NCI-H524 treated with DMSO at 0.1 percent for 48 hours (cell line): ENCODE results near the gene NPHS1.
A peak's percentile ranks its signal among the peaks of the same experiment; 100 is the strongest.
"Not testable (repeated sequence)": the region's sequence is repeated elsewhere in the genome, so short reads cannot be mapped to it uniquely, and the experiment has no call there.

Experiments
- DNase-seq: peaks from one replicate; lab custom pipeline; 2025; lab: John Stamatoyannopoulos, UW

NPHS1 gene

DNA sequence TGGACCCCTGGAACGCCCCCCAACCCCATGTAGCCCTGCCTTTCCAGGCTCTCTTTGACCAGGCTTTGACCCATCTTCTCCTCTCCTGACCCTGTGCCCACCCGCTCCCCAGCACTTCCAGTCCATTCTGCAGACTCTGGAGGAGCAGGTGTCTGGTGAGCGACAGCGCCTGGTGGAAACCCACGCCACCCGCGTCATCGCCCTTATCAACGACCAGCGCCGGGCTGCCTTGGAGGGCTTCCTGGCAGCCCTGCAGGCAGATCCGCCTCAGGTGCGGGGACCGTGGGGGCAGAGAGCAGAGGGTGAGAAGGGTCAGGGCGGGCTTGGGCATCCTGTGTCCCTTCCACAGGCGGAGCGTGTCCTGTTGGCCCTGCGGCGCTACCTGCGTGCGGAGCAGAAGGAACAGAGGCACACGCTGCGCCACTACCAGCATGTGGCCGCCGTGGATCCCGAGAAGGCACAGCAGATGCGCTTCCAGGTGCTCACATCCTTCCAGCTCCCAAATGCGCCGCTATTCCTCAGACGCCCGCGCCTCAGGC, 22.2 kb upstream of the NPHS1 start:
- DNase-seq, result no peak

- no peak for DNase-seq
These were observed 19.9 kb upstream of the NPHS1 start for GRCh38 chr19:35872180-35872579.

DNA sequence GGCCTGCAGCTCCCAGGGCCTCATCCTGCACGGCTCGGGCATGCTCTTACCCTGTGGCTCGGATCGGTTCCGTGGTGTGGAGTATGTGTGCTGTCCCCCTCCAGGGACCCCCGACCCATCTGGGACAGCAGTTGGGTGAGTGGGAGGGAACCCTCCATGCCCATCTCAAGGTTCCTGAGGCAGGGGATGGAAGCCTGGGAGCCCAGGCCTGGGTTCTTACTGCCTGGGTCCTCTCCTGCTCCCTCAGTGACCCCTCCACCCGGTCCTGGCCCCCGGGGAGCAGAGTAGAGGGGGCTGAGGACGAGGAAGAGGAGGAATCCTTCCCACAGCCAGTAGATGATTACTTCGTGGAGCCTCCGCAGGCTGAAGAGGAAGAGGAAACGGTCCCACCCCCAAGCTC, 19.3 kb upstream of the NPHS1 start:
- no peak for DNase-seq

DNA sequence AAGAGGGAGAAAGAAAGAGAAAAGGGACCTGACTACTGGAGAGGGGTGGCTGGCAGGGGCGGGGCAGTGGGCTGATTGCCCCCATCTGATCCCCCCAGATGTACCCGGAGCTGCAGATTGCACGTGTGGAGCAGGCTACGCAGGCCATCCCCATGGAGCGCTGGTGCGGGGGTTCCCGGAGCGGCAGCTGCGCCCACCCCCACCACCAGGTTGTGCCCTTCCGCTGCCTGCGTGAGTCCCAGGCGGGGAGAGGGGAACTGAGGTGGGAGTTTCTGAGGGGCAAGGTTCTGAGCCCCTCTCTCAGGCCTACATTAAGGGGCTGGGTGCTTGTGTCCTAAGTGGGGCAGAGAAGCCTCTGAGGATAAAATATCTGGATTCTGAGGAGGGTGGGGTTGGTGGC, 18.5 kb upstream of the NPHS1 start:
- no peak for DNase-seq

- DNase-seq, result not testable (repeated sequence)
These were observed 17.9 kb upstream of the NPHS1 start for GRCh38 chr19:35870124-35870736.

DNA sequence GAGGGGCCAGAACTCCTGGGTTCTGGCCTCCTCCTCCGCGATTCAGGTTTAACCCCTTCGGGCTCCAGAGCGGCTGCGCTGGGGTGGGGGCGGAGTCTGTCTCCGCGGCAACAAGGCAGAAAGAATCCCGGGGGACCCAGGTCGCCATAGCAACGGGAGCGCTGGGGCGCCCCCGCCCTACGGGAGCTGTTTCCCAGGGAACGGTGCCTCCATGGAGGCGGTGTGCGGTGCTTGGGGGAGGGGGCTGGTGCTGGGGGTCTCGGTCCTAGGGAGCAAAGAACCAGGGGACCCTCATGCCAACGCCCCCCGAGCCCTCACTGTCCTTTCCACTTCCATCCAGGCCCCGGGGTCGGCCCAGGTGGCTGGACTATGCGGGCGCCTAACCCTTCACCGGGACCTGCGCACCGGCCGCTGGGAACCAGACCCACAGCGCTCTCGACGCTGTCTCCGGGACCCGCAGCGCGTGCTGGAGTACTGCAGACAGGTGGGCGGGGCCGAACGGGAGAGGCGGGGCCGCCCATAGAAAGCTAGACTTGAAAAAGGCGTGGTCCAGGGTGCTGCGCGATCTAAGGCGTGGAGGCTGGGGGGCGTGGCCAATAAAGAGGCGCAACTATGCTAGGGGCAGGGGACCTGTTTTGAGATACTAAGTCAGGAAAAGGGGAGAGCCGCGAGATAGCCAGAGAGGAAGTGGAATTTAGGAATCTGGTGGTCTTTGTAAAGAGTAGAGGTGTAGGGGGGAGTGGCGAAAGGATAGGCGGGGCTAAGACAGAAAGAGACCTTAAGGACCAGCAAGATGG, 17.2 kb upstream of the NPHS1 start:
- DNase-seq, result peak; percentile 83

- no peak for DNase-seq
These were observed 16.6 kb upstream of the NPHS1 start for GRCh38 chr19:35868823-35869326.

DNA sequence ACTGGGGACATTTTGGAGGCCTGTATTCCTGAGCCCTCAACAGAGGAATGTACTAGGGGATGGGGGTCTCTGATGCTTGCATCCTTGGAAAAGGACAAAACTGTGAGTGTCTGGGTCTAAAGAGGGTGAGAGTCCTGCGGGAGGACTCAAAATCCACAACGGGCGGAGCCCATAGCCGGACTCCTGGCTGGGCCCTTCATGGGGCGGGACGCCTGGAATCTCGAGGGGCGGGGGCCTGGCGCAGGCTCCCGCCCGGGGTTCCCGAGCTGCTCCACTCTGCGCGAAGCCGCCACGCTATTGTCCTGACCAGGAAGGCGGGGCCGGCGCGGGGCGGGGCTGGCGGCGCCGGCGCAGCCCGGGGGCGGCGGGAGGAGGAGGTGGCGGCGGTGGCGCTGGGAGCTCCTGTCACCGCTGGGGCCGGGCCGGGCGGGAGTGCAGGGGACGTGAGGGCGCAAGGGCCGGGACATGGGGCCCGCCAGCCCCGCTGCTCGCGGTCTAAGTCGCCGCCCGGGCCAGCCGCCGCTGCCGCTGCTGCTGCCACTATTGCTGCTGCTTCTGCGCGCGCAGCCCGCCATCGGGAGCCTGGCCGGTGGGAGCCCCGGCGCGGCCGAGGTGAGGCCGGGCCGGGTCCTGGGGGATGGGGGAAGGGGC, 16.0 kb upstream of the NPHS1 start, which contains the start of gene APLP1:
Gene APLP1, plus strand, starts transcription at position 403 of the 651 bp plus-strand sequence. Its CDS starts 63 bp downstream, at position 466.
- no peak for DNase-seq

GRCh38 chr19:35863018-35863417, 10.7 kb upstream of the NPHS1 start:
- no peak for DNase-seq

GRCh38 chr19:35862528-35862927, 10.2 kb upstream of the NPHS1 start:
- no peak for DNase-seq

GRCh38 chr19:35861640-35862160, 9.4 kb upstream of the NPHS1 start:
- DNase-seq, result no peak

GRCh38 chr19:35860818-35861639, 8.7 kb upstream of the NPHS1 start:
- DNase-seq, result no peak

DNA sequence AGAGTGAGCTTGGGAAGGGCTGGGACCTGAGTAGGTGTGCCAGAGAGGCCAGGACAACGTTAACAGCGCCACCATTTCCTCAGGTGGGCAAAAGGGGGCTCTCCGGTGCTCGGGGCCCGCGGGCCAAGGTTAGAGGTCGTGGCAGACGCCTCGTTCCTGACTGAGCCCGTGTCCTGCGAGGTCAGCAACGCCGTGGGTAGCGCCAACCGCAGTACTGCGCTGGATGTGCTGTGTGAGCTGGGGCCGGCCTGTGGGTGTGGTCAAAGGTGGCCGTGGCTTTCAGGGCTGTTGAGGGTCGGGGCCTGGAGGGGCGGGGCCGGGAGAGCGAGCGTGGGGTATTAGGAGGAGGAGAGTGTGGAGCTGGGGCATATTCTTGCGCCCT, 8.1 kb upstream of the NPHS1 start:
- DNase-seq, result no peak

DNA sequence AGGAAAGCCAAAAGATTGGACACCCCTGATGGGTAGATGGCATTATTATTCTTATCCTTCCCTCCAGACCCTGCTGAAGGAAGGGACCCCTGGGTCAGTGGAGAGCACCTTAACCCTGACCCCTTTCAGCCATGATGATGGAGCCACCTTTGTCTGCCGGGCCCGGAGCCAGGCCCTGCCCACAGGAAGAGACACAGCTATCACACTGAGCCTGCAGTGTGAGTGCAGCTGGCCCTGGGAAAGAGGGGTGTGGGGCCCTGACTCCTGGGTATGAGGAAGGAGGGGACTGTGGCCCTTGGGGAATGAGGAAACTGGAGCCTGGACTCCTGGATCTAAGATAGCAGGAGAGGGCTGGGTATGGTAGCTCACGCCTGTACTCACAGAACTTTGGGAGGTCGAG, 7.1 kb upstream of the NPHS1 start:
- no peak for DNase-seq

DNA sequence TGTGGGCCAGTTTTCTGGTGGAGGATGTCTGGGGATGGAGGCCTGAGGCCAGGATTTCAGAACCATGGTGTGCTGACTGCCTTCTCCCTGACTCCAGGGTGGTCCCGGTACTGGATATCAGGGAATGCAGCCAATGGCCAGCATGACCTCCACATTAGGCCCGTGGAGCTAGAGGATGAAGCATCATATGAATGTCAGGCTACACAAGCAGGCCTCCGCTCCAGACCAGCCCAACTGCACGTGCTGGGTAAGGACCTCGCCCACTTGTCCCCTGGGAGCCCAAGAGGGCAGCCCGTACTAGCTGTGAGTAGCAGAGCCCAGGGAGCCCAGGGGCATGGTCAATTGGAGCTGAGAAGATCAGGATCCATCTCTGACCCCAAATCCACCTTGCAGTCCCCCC, 6.0 kb upstream of the NPHS1 start:
- no peak for DNase-seq

DNA sequence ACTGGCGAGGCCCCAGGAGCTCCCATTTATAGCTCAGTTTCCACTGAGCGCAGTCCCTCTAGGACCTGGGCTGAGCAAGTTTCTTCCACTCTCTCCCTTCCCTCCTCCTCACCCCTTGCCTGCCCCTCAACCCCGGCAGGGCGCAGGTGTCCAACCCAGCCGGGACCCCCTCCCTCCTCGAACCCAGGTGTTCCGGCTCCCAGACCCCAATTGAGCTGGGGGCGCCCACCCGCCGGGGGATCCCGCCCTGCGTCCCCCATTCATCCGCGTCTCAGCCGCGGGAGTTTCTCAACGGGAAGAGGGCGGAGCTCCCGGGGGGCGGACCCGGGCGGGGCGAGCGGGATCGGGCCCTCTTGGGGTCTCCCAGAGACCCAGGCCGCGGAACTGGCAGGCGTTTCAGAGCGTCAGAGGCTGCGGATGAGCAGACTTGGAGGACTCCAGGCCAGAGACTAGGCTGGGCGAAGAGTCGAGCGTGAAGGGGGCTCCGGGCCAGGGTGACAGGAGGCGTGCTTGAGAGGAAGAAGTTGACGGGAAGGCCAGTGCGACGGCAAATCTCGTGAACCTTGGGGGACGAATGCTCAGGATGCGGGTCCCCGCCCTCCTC, 4.3 kb upstream of the NPHS1 start, which contains the start of gene KIRREL2:
Gene KIRREL2, plus strand, starts transcription at position 366 of the 604 bp plus-strand sequence. Its CDS starts 209 bp downstream, at position 575.
- DNase-seq, result no peak

- DNase-seq, result no peak
These were observed 893 bp upstream of the NPHS1 start for GRCh38 chr19:35853038-35853756.

DNA sequence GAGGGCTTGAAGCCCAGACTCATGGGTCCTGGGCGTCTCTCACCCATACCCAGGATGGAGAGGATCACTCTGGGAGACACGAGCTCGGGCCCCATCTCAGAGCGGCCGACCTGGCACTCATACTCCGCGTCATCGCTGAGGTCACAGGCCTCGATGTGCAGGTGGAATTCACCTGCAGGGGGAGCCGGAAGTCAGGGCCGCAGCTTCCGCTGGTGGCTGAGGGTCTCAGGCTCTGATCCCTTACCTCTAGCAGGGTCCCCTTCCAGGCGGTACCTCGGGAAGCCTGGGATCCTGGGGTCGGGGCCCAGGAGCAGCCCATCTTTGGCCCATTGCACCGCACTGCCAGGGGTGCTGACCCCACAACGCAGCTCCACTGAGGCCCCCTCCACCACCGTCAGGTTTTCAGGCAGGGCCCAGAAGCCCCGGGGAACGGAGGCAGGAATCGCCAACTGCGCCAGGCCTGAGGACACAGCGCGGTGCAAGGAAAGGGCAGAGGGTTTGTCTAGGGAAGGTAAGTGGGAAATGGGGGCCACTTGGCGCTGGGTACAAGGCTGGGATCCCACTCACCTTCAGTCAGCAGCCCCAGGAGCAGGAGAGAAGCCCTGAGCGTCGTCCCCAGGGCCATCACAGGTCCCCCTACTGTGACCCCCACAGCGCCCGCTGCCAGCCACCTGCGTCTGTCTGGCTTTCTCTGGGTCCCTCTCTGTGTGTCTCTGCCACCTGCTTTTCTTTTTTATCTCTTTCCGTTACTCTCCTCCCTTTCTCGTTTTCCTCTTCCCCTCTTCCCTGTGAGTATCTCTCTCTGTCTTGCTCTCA, 883 bp downstream of the NPHS1 start:
- no peak for DNase-seq

- DNase-seq, result no peak
These were observed 3.3 kb downstream of the NPHS1 start for GRCh38 chr19:35848919-35849505.
